Skeletal muscle satellite cell (primary cell): Measurements from ENCODE around the gene ZEB1.

ENCODE experiments used
- H3K27me3 ChIP-seq: 2 replicates; pipeline ENCODE4 v1.7.0; 2013; ENCODE audit warnings: low read length; ENCODE audit not compliant: control insufficient read depth, insufficient read depth
- H3K36me3 ChIP-seq: 2 replicates; pipeline ENCODE4 v1.7.0; 2013; ENCODE audit warnings: mild to moderate bottlenecking, control low read depth, low read length; ENCODE audit not compliant: insufficient read depth
- H3K4me1 ChIP-seq: 2 replicates; pipeline ENCODE4 v1.7.0; 2013; ENCODE audit warnings: low read length; ENCODE audit not compliant: control insufficient read depth, insufficient read depth
- H3K4me2 ChIP-seq: 2 replicates; pipeline ENCODE4 v1.7.0; 2013; ENCODE audit warnings: mild to moderate bottlenecking, low read length
- H3K4me3 ChIP-seq: 2 replicates; pipeline ENCODE4 v1.7.0; 2013; ENCODE audit warnings: low read length
- H3K9ac ChIP-seq: 2 replicates; pipeline ENCODE4 v1.7.0; 2013; ENCODE audit warnings: mild to moderate bottlenecking, low read depth, low read length, moderate library complexity
- H3K9me3 ChIP-seq: replicated peaks from 2 replicates; pipeline ENCODE4 v1.7.0; 2013; ENCODE audit warnings: mild to moderate bottlenecking, control low read depth, low read length

Gene ZEB1

GRCh38 chr10:31296754-31297153 lies 22.3 kb upstream of the ZEB1 start:
- H3K9ac ChIP-seq: no peak overlapping the region
- H3K4me2 ChIP-seq: no peak overlapping the region
- H3K36me3 ChIP-seq: no peaks in the 10 kb centered on the region
- no peaks in the 10 kb centered on the region for H3K9me3 ChIP-seq
- H3K4me1 ChIP-seq: peaks cover 4% of the 10 kb centered on the region
- no peak overlapping the region for H3K4me3 ChIP-seq
- no peaks in the 10 kb centered on the region for H3K27me3 ChIP-seq

DNA sequence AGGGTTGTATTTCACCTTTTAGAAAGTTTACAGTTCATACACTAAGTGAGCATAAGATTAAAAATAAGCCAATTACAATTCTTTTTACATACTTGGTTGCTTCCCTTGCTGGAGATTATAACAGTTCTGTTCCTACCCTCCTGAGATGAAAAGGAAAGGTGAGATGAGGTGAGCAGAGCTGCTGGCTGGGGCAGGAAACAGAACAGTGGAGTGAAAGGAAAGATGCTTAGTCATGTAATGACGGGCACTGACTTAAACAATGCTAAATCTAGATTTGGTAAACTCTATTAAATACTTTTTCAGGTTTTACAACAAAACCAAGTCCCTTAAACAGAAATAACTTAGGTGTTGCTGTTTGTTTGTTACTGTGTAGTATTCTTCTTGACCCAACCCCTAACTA lies 19.9 kb upstream of the ZEB1 start:
- no peaks in the 10 kb centered on the region for H3K36me3 ChIP-seq
- no peak overlapping the region for H3K9ac ChIP-seq
- no peak overlapping the region for H3K4me3 ChIP-seq
- no peaks in the 10 kb centered on the region for H3K27me3 ChIP-seq
- no peaks in the 10 kb centered on the region for H3K9me3 ChIP-seq
- H3K4me1 ChIP-seq: peaks cover 4% of the 10 kb centered on the region
- no peak overlapping the region for H3K4me2 ChIP-seq

DNA sequence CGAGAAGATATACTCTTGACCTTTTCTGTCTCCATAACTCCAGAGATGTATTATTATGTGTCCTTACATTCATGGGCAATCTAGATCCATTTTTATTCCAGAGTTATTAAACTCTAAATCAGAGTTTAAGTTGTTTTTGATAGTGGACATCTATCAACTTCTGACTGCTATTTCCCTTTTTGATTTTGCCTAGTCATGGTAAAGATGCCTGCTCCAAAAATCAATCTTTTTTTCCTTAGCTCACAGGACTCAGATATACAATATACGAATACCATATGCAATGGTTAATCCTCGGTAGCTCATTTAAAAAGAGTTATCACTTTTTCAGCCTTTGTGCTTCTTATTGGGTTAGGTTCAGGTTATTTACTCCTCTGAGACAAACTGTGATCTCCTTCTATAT lies 15.8 kb upstream of the ZEB1 start:
- H3K9ac ChIP-seq: no peak overlapping the region
- no peaks in the 10 kb centered on the region for H3K9me3 ChIP-seq
- peaks cover 4% of the 10 kb centered on the region for H3K4me1 ChIP-seq
- H3K4me2 ChIP-seq: no peak overlapping the region
- H3K36me3 ChIP-seq: no peaks in the 10 kb centered on the region
- no peaks in the 10 kb centered on the region for H3K27me3 ChIP-seq
- H3K4me3 ChIP-seq: no peak overlapping the region

- Histone ChIP-seq H3K4me3 (no peak overlapping the region), H3K4me2 (no peak overlapping the region), H3K27me3 (no peaks in the 10 kb centered on the region), H3K36me3 (no peaks in the 10 kb centered on the region), H3K9ac (no peak overlapping the region), H3K4me1 (peaks cover under 1% of the 10 kb centered on the region), H3K9me3 (no peaks in the 10 kb centered on the region)
Observed at GRCh38 chr10:31304291-31304970, 14.6 kb upstream of the ZEB1 start.

GRCh38 chr10:31313396-31313795 lies 5.6 kb upstream of the ZEB1 start:
- no peak overlapping the region for H3K4me3 ChIP-seq
- peaks cover 39% of the 10 kb centered on the region for H3K4me1 ChIP-seq
- H3K36me3 ChIP-seq: no peaks in the 10 kb centered on the region
- no peaks in the 10 kb centered on the region for H3K9me3 ChIP-seq
- H3K27me3 ChIP-seq: no peaks in the 10 kb centered on the region
- no peak overlapping the region for H3K9ac ChIP-seq
- H3K4me2 ChIP-seq: no peak overlapping the region

DNA sequence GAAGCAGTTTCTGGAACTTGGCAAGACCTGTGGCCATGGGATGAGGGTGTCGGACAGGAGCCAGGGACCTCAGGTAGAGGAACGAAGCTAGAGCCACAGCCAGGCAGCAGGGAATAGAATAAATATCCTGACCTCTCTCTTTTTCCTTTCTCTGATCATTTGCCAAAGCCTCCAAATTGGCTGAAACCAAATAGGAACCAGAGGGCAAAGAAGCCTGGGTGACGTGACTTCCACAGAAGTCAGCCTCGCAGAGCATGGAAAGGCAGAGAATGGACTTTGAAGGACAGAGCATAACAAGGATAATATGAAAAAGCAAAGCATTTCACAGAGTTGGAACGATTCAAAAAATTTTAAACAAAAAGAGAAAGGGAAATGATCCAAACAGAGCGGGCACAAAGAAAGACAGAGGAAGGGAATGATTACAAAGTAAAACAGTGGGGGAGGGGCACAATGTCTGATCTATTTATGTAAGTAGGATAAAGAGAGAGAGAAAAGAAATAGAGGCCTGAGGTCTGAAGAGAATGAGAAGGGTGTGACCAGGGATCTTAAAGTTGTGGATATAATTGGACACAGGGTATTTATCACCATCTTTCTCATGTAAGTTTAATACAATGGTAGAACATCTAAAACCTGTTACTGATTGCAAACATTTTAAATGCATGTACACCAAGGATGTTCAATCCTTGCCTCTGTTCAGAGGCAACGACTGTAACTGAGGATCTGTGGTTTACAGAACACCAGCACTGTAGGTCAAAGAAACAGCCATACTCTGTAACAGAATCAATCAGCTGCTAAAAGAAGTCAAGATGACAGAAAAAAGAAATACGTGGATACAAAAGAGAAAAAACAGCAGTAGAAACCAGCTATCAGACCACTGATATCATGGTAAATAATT lies 4.5 kb upstream of the ZEB1 start:
- Histone ChIP-seq H3K36me3 (no peaks in the 10 kb centered on the region), H3K4me1 (peaks cover 39% of the 10 kb centered on the region), H3K4me3 (peak overlapping the region; percentile 36), H3K9me3 (no peaks in the 10 kb centered on the region), H3K27me3 (no peaks in the 10 kb centered on the region), H3K9ac (peak overlapping the region; percentile 46), H3K4me2 (peak overlapping the region; percentile 41)

- Histone ChIP-seq H3K27me3 (no peaks in the 10 kb centered on the region), H3K36me3 (no peaks in the 10 kb centered on the region), H3K9ac (peak overlapping the region; percentile 46), H3K4me2 (peak overlapping the region; percentile 41), H3K4me3 (no peak overlapping the region), H3K4me1 (peaks cover 39% of the 10 kb centered on the region), H3K9me3 (no peaks in the 10 kb centered on the region)
Observed at GRCh38 chr10:31315453-31315852, 3.6 kb upstream of the ZEB1 start.

- Histone ChIP-seq H3K36me3 (no peaks in the 10 kb centered on the region), H3K9ac (peak overlapping the region; percentile 94), H3K9me3 (no peaks in the 10 kb centered on the region), H3K4me3 (no peak overlapping the region), H3K4me1 (peaks cover 47% of the 10 kb centered on the region), H3K27me3 (no peaks in the 10 kb centered on the region), H3K4me2 (peak overlapping the region; percentile 83)
Observed at GRCh38 chr10:31317171-31317570, 1.8 kb upstream of the ZEB1 start.

- Histone ChIP-seq H3K4me1 (peaks cover 53% of the 10 kb centered on the region), H3K36me3 (no peaks in the 10 kb centered on the region), H3K27me3 (no peaks in the 10 kb centered on the region), H3K9me3 (no peaks in the 10 kb centered on the region), H3K4me2 (peak overlapping the region; percentile 83), H3K9ac (peak overlapping the region; percentile 94), H3K4me3 (peak overlapping the region; percentile 83)
Observed at GRCh38 chr10:31317652-31318381, 1.2 kb upstream of the ZEB1 start.

GRCh38 chr10:31318382-31318853 lies 598 bp upstream of the ZEB1 start:
- Histone ChIP-seq H3K36me3 (no peaks in the 10 kb centered on the region), H3K4me1 (peaks cover 53% of the 10 kb centered on the region), H3K9ac (peak overlapping the region; percentile 94), H3K9me3 (no peaks in the 10 kb centered on the region), H3K4me2 (peak overlapping the region; percentile 83), H3K4me3 (peak overlapping the region; percentile 83), H3K27me3 (no peaks in the 10 kb centered on the region)
